CD4-positive, alpha-beta T cell treated with Interferon gamma for 1 hour (primary cell): ENCODE results near the gene IGDCC3.

ENCODE experiments used
- DNase-seq: peaks from one replicate; pipeline ENCODE4 v3.0.0-alpha.2; 2020

IGDCC3 gene

GRCh38 chr15:65377976-65378366 is at the start of gene IGDCC3:
TSS of gene IGDCC3 (minus strand) at chr15:65378002. CDS start at chr15:65377788, 214 bp downstream.
- no peak for DNase-seq

GRCh38 chr15:65426216-65426853 is 48.5 kb upstream of the IGDCC3 start:
- DNase-seq = no peak

GRCh38 chr15:65424683-65425082 is 46.9 kb upstream of the IGDCC3 start:
- no peak for DNase-seq

GRCh38 chr15:65423976-65424679 is 46.3 kb upstream of the IGDCC3 start:
- DNase-seq = no peak

- no peak for DNase-seq
Measured at GRCh38 chr15:65423150-65423975, 45.6 kb upstream of the IGDCC3 start.

GRCh38 chr15:65421360-65422215 is 43.8 kb upstream of the IGDCC3 start:
- DNase-seq = peak; percentile 13

GRCh38 chr15:65420975-65421359 is 43.2 kb upstream of the IGDCC3 start:
- DNase-seq = no peak

- DNase-seq = no peak
Measured at GRCh38 chr15:65418596-65418995, 40.8 kb upstream of the IGDCC3 start.

- no peak for DNase-seq
Measured at GRCh38 chr15:65416845-65417416, 39.1 kb upstream of the IGDCC3 start.

- no peak for DNase-seq
Measured at GRCh38 chr15:65414841-65415621, 37.2 kb upstream of the IGDCC3 start.

- no peak for DNase-seq
Measured at GRCh38 chr15:65413760-65414144, 36.0 kb upstream of the IGDCC3 start.

GRCh38 chr15:65413051-65413759 is 35.4 kb upstream of the IGDCC3 start:
- no peak for DNase-seq

GRCh38 chr15:65412556-65412955 is 34.8 kb upstream of the IGDCC3 start:
- no peak for DNase-seq

- DNase-seq = no peak
Measured at GRCh38 chr15:65411465-65412071, 33.8 kb upstream of the IGDCC3 start.

- DNase-seq = no peak
Measured at GRCh38 chr15:65410972-65411371, 33.2 kb upstream of the IGDCC3 start.

- no peak for DNase-seq
Measured at GRCh38 chr15:65410036-65410435, 32.2 kb upstream of the IGDCC3 start.

GRCh38 chr15:65409036-65409631 is 31.3 kb upstream of the IGDCC3 start:
- DNase-seq = no peak

GRCh38 chr15:65408324-65409035 is 30.7 kb upstream of the IGDCC3 start:
- DNase-seq = no peak

GRCh38 chr15:65406424-65407000 is 28.7 kb upstream of the IGDCC3 start:
- no peak for DNase-seq
